Measurements from ENCODE around the gene FGF8.

FGF8 gene

DNA sequence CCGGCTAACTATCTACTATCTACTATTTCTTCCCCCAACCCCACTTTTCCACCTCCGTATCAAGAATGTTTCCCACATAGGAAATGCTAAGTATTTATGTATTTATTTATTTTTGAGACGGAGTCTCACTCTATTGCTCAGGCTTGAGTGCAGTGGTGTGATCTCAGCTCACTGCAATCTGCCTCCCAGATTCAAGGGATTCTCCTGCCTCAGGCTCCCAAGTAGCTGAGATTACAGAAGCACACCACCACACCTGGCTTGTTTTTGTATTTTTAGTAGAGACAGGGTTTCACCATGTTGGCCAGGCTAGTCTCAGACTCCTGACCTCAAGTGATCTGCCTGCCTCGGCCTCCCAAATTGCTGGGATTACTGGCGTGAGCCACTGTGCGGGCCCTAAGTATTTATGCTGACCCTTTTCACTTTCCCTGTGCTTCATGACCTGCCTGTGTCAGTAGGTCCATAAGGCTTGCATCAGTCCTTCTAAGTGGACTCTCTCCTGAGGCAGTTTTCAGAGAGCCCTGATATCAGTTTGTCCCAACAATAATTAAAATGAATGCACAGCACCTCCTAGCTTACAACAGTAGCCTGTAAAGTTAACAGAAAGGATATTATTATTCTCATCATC, 55.2 kb downstream of the FGF8 start:
- no peak for ATAC-seq
- TF ChIP-seq SNAI2 (CRISPR knock-in tag; IDR thresholded peaks at IDR 0.05), result no peak
- TF ChIP-seq, protein P1, sequence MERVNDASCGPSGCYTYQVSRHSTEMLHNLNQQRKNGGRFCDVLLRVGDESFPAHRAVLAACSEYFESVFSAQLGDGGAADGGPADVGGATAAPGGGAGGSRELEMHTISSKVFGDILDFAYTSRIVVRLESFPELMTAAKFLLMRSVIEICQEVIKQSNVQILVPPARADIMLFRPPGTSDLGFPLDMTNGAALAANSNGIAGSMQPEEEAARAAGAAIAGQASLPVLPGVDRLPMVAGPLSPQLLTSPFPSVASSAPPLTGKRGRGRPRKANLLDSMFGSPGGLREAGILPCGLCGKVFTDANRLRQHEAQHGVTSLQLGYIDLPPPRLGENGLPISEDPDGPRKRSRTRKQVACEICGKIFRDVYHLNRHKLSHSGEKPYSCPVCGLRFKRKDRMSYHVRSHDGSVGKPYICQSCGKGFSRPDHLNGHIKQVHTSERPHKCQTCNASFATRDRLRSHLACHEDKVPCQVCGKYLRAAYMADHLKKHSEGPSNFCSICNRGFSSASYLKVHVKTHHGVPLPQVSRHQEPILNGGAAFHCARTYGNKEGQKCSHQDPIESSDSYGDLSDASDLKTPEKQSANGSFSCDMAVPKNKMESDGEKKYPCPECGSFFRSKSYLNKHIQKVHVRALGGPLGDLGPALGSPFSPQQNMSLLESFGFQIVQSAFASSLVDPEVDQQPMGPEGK (CRISPR knock-in tag; IDR thresholded peaks at IDR 0.05; ENCODE audit: borderline replicate concordance), result no peak
- TF ChIP-seq TCF4 (CRISPR knock-in tag; IDR thresholded peaks at IDR 0.05; ENCODE audit: borderline replicate concordance), result no peak
